ENCODE measurements around the gene TSPAN17. TPM values are rescaled to one million over a fixed set of nuclear protein-coding genes. Genes with fewer than 3 reads are reported as not detected.

Gene TSPAN17
- total RNA-seq, 1 donor from 2014 or later, result 21.2 TPM

GRCh38 chr5:176675676-176676360 lies 28.5 kb downstream of the TSPAN17 start:
- no peak for DNase-seq (ENCODE audit: low spot score in 2 of 2)
- FAIRE-seq, result no peak

DNA sequence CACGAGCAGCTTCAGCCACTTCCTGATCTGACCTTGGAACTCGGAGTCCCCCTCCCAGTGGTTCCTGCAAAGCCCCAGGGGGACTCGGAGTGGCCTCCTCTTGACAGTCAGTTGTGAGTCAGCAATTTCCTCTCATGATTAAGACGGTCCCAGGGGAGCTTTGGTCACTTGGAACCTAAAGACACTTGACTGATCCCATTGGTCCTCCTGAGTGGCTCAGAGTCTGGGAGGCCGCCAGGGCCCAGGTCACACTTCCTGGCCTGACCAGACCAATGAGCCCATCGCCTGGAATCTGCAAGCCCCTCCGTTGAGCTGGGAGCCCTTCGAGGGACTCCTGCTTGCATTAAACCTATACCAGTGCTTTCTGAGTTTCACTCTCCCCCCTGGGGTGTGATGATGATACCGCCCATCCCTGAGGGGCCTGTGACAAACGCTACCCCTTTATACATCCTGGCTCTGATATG lies 29.1 kb downstream of the TSPAN17 start:
- FAIRE-seq (no peak), DNase-seq (ENCODE audit: low spot score in 2 of 2) (no peak)

DNA sequence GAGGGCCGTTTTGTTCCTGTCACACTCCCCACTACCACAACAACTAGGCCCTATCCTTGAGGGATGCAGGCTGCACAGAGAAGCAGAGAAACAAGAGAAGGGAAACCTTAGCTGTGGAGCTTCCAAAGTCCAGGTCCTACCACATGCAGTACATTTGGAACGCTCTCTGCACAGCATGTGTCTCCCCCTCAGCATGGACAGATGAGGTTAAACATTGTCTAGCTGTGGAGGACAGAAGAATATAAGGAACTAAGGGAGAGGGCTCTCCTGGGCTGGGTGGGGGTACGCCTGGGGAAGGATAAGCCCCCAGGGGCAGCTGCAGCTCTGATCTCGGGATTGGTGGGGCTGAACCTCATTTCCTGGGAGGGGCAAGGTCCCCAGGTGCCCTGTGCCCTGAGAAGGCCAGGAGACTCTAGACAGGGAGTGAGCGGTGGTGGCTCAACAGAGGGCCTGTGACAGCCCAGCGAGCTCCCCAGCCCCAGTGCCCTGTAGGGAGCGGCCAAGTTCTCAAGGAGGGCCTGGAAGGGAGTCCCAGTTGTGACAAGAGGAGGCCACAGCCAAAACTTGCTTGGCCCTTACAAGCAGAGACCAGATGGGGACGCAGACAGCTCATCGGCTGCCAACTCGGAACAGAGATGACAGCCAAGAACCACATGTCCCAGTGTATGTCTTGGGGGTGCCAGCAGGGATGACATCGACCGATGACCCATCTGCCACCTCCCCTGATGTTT lies 30.1 kb downstream of the TSPAN17 start:
- FAIRE-seq, result no peak
- DNase-seq (ENCODE audit: low spot score in 2 of 2), result no peak

DNA sequence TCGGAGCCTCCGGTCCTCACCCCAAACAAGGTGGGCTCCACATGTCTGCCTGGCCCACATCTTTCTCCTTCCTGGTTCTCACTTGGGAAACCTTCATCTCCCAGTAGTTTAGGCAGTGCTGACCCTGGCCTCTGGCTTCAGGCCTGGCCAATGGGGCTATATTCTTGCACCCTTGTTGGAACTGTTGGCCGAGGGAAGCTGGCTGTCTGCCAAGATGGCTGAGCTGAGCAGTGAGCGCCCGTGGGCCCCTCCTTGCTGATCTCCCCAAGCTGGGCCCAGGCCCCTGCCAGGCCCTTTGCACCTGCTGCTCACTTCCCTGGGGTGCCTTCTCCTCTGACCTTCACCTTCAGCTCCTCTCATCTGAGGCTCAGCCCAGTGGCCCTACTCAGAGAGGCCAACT lies 31.3 kb downstream of the TSPAN17 start:
- no peak for DNase-seq (ENCODE audit: low spot score in 2 of 2)
- no peak for FAIRE-seq

DNA sequence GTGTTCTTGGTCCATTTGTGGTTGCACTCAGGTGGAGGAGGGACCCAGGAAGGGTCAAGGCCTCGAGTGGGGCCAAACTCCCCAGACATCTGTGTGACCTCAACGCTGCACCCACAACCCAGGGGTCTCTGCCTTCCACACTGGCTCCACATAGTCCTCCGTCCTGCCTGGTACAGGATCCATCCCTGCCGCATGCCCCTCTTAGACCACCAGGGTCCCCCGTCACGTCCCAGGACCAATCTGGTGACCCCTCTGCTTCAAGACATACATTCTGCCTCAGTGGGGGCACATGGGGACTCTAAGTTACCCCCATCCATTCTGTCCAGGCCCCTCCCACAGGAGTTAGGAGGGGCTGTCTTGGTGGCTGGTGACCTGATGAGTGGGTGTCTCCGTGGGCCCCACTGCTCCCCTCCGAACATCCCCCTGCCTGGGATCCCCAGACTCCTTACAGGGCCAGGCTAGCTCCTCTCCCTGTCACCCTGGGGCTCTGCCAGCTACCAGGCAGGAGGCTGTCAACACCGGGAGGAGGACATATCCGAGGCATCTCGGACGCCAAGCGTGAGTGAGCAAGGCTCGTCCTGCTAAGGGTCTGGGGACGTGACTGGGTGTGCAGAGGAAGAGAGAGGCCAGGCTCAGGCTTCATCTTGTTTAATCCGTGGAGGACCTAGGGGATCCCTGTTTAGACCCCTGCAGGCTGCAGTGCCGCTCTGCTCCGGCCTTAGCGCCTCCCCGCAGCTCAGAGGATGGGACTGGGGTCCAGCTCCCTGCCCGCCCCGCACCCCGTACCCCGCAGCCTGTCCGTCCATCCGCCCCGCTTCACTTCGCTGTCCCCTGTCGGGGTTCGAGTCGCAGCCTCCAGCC lies 32.3 kb downstream of the TSPAN17 start:
- DNase-seq (ENCODE audit: low spot score in 2 of 2) (no peak), FAIRE-seq (no peak)

DNA sequence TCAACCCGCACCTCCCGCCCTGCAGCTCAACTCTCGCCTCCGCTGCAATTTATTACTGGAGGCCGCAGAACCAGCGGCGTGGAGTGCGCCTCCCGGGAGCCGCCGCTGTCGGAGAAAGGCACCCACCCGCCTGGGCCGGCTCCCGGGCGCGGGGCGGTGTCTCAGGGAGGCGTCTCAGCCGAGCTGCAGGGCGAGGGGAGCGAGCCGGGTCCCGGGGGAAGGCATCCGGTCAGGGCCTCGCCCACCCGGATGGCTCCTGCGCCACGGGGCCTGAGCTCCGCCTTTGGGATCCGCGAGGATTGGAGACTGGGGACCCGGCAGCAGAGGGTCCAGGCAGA lies 32.9 kb downstream of the TSPAN17 start:
- DNase-seq (ENCODE audit: low spot score in 2 of 2) (no peak), FAIRE-seq (no peak)

- FAIRE-seq (no peak), DNase-seq (ENCODE audit: low spot score in 2 of 2) (no peak)
Measured at GRCh38 chr5:176682016-176682531, 34.8 kb downstream of the TSPAN17 start.

- no peak for FAIRE-seq
- DNase-seq (ENCODE audit: low spot score in 2 of 2), result no peak
Measured at GRCh38 chr5:176685010-176685409, 37.7 kb downstream of the TSPAN17 start.

- DNase-seq (ENCODE audit: low spot score in 2 of 2) (no peak), FAIRE-seq (no peak)
Measured at GRCh38 chr5:176687247-176687646, 40.0 kb downstream of the TSPAN17 start.

DNA sequence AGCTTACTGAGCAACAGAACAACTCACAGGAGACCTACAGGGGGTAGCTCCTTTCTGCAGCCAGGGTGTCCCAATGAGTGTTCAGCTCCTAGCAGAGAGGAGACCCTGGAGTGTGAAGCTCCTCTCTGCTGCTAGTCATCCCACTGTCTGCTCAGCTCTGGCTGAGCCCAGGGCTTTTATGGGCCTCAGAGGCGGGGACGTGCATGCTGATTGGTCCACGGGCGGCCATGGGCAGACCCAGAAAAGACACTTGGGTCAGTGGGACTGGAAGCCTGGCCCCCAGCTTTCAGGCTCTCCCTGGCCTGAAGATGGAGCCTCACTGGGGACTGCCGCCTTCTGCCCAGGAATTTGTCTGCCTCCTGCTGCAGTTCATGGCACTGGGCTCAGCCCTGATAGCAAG lies 40.6 kb downstream of the TSPAN17 start:
- DNase-seq (ENCODE audit: low spot score in 2 of 2), result no peak
- no peak for FAIRE-seq

- DNase-seq (ENCODE audit: low spot score in 2 of 2), result no peak
- no peak for FAIRE-seq
Measured at GRCh38 chr5:176690911-176691310, 43.6 kb downstream of the TSPAN17 start.

DNA sequence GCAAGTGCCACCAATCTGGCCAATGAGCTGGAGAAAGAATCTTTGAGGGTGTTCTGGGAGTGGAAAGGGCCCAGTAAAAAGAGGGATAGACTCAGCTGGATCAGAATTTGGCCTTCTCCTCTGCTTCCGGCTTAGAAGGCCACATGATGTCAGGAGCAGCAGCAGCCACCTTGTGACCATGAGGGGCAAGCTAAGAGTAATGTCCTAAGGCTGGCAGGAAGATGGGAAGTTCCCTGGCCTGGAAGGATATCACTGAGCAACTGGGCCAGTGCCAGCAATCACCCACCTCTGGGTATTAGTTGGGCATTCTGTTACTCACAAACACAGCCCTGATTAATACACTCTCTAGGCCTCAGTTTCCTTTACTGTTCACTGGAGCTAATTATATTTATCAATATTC lies 44.2 kb downstream of the TSPAN17 start:
- FAIRE-seq, result no peak
- no peak for DNase-seq (ENCODE audit: low spot score in 2 of 2)

DNA sequence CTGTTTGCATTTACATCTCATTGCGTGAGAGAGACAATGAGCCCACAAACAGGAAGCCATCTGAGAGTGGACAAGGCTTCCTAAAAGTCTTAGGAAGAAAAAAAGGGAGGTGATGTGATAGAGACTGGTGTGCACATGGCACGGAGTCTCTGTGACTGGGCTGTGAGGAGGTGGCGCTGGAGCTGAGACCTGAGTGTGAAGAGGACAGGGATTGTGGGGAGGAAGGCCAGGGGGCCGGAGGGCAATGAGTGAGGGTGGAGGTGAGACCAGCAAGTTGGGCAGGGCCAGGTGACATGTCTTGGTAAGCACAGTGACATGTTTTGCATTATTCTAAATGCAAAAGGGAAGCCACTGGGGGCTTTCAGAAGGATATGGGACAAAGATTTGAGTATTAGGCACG lies 45.0 kb downstream of the TSPAN17 start:
- DNase-seq (ENCODE audit: low spot score in 2 of 2) (no peak), FAIRE-seq (no peak)

DNA sequence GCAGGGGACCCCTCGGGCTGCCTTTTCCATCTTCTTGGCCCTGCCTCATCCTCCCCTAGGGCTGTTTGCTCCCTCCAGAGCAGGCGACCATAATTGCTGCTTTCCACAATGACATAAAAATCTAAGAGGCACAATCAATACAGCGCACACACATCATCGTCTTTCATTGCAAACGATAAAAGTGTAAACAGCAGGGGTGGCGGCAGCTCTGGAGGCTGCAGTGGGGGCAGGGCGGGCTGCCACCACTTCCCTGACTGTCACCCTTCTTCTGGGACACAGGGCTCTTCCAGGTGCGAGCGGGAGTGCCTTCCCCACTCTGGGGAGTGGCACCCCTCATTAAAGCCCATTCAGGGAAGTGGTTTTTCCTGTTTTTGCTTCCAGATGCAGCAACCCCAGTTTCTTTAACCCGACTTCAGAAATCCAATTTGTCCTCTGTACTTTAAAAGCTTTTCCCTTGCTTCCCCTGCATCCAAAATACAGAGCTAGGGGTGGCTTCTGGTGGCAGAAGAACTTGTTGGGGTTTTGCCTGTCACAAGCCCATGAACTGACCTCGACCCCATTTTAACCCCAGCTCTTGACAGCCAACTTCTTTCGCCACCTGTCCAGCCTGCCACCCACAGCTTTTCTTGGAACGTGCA lies 45.7 kb downstream of the TSPAN17 start:
- FAIRE-seq (no peak), DNase-seq (ENCODE audit: low spot score in 2 of 2) (no peak)

- no peak for DNase-seq (ENCODE audit: low spot score in 2 of 2)
- FAIRE-seq, result no peak
Measured at GRCh38 chr5:176693477-176693851, 46.2 kb downstream of the TSPAN17 start.

DNA sequence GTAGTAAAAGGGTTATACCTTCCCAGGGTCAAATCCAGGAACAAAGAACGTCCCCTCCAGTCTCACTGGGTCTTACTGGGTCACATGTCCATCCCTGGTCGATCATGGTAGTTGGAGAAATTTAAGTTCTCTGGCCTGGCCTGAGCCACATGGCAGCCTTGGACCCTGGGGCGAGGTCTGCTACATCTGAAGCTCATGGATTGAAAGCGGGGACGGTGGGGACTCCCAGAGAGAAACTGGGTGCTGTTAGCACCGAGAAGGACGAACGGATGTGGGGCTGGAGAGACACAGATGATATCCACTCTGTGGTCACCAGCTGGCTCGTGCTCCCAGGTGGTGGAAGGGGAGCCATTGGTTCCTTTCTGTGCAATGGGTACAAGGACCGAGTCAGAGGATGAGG lies 46.9 kb downstream of the TSPAN17 start:
- FAIRE-seq (no peak), DNase-seq (ENCODE audit: low spot score in 2 of 2) (no peak)

GRCh38 chr5:176694631-176695030 lies 47.3 kb downstream of the TSPAN17 start:
- FAIRE-seq (no peak), DNase-seq (ENCODE audit: low spot score in 2 of 2) (no peak)

GRCh38 chr5:176695073-176695472 lies 47.8 kb downstream of the TSPAN17 start:
- no peak for DNase-seq (ENCODE audit: low spot score in 2 of 2)
- no peak for FAIRE-seq

DNA sequence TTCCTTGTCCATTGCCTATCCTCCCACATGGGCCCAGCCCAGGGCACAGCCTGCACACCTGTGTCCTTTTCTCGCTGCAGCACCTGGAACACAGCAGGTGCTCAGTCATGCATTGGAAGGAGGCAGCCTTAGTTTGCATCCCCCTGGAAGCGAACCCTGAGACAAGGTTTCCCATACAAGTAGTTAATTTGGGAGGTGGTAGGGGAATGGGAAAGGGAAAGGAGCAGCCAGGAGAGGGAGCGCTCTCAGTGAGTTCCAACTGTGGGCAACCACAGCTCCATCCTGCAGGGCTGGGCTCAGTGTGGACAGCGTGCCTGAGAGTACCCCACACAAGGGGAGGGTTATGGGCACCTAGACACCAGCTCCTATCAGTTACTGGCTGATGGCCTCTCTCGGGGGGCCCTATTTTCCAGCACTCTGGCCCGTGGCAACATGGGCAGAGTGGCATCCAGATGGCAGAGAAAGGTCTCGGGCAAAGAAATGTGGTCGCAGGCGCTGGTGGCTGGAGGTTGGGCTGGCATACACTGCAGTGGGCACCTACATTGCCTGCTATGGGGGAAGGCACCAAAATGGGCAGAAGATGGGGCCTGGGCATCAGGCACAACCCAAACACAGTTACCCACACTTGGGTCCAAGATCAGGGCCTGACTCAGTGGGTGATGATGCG lies 50.1 kb downstream of the TSPAN17 start:
- DNase-seq (ENCODE audit: low spot score in 2 of 2), result no peak
- no peak for FAIRE-seq

DNA sequence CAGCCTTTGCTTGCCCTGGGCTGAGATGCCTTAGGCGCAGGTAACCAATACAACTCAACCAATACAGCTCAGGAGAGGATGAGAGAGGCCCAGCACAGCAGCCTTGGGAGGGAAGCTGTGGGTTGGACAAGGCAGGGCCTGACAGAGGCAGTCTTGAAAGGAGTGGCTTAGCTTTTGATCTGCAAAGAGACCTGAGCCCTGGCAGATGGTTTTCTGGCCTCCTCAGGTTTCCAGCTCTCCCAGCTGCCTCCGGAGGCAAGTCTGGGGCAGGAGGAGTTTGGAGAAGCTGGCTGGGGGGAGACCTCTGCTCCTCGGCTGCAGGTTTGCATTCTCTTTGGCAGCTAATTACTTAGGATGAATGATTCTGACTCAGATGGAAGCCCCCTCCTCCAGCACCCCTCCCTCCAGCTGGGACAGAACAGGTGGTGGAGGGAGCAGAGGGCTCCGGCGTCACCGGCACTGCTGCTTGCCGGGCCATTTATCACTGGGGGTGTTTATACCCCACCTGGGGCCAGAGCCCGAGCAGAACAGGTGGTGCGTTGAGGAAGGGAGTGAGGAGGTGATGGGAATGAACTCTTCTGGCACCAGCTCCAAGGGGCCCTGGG lies 50.8 kb downstream of the TSPAN17 start:
- FAIRE-seq, result no peak

More for the DNA sequence above, 50.8 kb downstream of the TSPAN17 start:
- DNase-seq (ENCODE audit: low spot score in 2 of 2), result no peak
